ENCODE measurements around the gene CCNQ.

GRCh38 chrX:153588021-153588781, 10.7 kb downstream of the CCNQ start:
- TF ChIP-seq GATA3 (IDR thresholded peaks at IDR 0.05; ENCODE audit: low read depth, low read length) (no peak), GATA2 (IDR thresholded peaks at IDR 0.05; ENCODE audit: low read depth, low read length) (no peak)
